HepG2 (cell line): ENCODE data around the gene SEC24B.

Experiments
- BHLHE40 ChIP-seq: IDR thresholded peaks from 2 replicates; pipeline ENCODE4 v1.6.1; 2011; ENCODE audit warnings: low read length, improper control_type of control experiment
- ESRRA ChIP-seq: sonication (generic); formaldehyde crosslinking; IDR thresholded peaks from 2 replicates; pipeline ENCODE4 v1.5.1; 2020; ENCODE audit warnings: mild to moderate bottlenecking, low read depth, missing genetic modification reagents
- ISL2 ChIP-seq: sonication (generic); formaldehyde crosslinking; IDR thresholded peaks from 2 replicates; pipeline ENCODE4 v1.5.0; 2020; ENCODE audit warnings: missing genetic modification reagents
- NFIB ChIP-seq: sonication (generic); formaldehyde crosslinking; IDR thresholded peaks from 2 replicates; pipeline ENCODE4 v1.9.0; 2021; ENCODE audit warnings: missing genetic modification reagents, mild to moderate bottlenecking, borderline replicate concordance
- NR2F1 ChIP-seq, 2 experiments: fragments of 450-650 bp in 1 of 2; formaldehyde crosslinking in 1 of 2; IDR thresholded peaks; 2 replicates each; pipeline versions ENCODE4 v1.5.0 to v1.6.1; 2016 to 2020; ENCODE audit warnings: mild to moderate bottlenecking in 1 of 2, missing compliant biosample characterization in 1 of 2, missing genetic modification reagents in 1 of 2, moderate library complexity in 1 of 2
- POLR2A ChIP-seq, 2 experiments: IDR thresholded peaks; 2 replicates each; pipeline ENCODE4 v1.6.1; 2011; ENCODE audit warnings: low read depth in 2 of 2, low read length in 2 of 2, mild to moderate bottlenecking in 1 of 2, moderate library complexity in 1 of 2; ENCODE audit not compliant: insufficient read depth in 1 of 2
- TF ChIP-seq, protein P1 (sequence below): sonication (generic); formaldehyde crosslinking; IDR thresholded peaks from 2 replicates; pipeline ENCODE4 v1.4.0; 2020; ENCODE audit warnings: mild to moderate bottlenecking, missing genetic modification reagents

DNA sequence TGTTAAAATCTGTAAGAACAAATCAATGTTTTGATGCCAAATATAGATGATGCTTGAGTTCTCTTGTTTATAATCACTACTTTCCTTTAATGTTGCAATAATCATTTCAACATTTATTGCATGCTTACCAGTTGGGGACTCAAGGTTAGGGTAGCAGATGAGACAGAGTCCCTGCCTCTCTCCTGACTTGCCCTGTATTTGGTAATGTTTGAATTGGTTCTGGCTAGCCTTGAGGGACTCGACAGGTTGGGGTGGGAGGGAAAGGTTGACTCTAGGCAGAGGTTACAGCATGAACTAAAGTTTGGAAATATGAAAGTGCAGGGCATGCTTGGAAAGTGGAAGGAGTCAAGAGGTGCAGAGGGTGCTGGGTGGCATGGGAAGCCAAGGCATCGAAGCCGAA lies 2.0 kb downstream of the SEC24B start:
- TF ChIP-seq ISL2 (CRISPR knock-in tag) = no peak
- TF ChIP-seq BHLHE40 = no peak
- TF ChIP-seq, protein P1, sequence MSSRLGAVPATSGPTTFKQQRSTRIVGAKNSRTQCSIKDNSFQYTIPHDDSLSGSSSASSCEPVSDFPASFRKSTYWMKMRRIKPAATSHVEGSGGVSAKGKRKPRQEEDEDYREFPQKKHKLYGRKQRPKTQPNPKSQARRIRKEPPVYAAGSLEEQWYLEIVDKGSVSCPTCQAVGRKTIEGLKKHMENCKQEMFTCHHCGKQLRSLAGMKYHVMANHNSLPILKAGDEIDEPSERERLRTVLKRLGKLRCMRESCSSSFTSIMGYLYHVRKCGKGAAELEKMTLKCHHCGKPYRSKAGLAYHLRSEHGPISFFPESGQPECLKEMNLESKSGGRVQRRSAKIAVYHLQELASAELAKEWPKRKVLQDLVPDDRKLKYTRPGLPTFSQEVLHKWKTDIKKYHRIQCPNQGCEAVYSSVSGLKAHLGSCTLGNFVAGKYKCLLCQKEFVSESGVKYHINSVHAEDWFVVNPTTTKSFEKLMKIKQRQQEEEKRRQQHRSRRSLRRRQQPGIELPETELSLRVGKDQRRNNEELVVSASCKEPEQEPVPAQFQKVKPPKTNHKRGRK (CRISPR knock-in tag) = no peak
- TF ChIP-seq NFIB (CRISPR knock-in tag) = no peak
- no peak for TF ChIP-seq ESRRA (CRISPR knock-in tag)
- TF ChIP-seq NR2F1 (CRISPR knock-in tag; IDR thresholded peaks at IDR 0.05) = no peak
- no peak for TF ChIP-seq POLR2A (IDR thresholded peaks at IDR 0.05; ENCODE audit: insufficient read depth in 1 of 2, low read depth in 2 of 2, low read length in 2 of 2)
